HCT116 (cell line): ENCODE data around the gene BTNL2. TPM values are rescaled to one million over a fixed set of nuclear protein-coding genes. Genes with fewer than 3 reads are reported as not detected.

Source experiments
- ATAC-seq: fragments of 200-7000 bp; cut with Tn5 transposase; 2 replicates; pipeline ENCODE4 v1.9.1; 2020; ENCODE audit warnings: mild to moderate bottlenecking, moderate library complexity
- BruUV-seq: library from RNA; stranded (reverse); fragments of 400-500 nt; replicated peaks from 2 replicates; lab custom pipeline; 2021; lab: Mats Ljungman, UMichigan
- CTCF ChIA-PET: fragments of 300-600 bp; sonication (Branson Sonifier 250); formaldehyde crosslinking; loops from one replicate; lab custom pipeline; 2021; ENCODE audit warnings: antibody characterized with exemption; lab: Charles Lee
- POLR2A ChIA-PET: fragments of 300-600, 350-600 bp; sonication (Branson Sonifier 250); formaldehyde crosslinking; loops from one replicate; lab custom pipeline; 2021; ENCODE audit warnings: antibody characterized with exemption; lab: Charles Lee
- RAD21 ChIA-PET, 2 experiments: fragments of 300-600 bp; sonication (Branson Sonifier 250); formaldehyde crosslinking; loops; one replicate each; lab custom pipeline; 2023; ENCODE audit warnings: low total read pairs in 2 of 2; ENCODE audit not compliant: uncharacterized antibody in 2 of 2, unreplicated experiment in 2 of 2, low non-redundant PET in 1 of 2; lab: Charles Lee
- DNase-seq: peaks from one replicate; pipeline ENCODE4 v3.0.0-alpha.2; 2010; ENCODE audit warnings: low read depth, low spot score
- H2AFZ ChIP-seq: fragments of 200-600 bp; shearing (Covaris generic), sonication (generic); 2 replicates; pipeline ENCODE4 v1.6.1; 2017; ENCODE audit warnings: low read depth, mixed run types, mixed read lengths, antibody characterized with exemption, low read length; ENCODE audit not compliant: poor library complexity, severe bottlenecking
- H3K27ac ChIP-seq: 2 replicates; pipeline ENCODE4 v1.5.1; 2012; ENCODE audit warnings: low read depth, low read length
- H3K27me3 ChIP-seq: fragments of 200-600 bp; sonication (generic); 2 replicates; pipeline ENCODE4 v1.6.1; 2016; ENCODE audit warnings: mixed run types, low read length, mixed read lengths; ENCODE audit not compliant: insufficient read depth
- H3K36me3 ChIP-seq, 2 experiments: fragments of 200-500 bp in 1 of 2; fragments of 200-600 bp in 1 of 2; sonication (Bioruptor generic) in 1 of 2; sonication (generic) in 1 of 2; 2 replicates each; pipeline versions ENCODE4 v1.5.1 to v1.6.1; 2014 to 2016; ENCODE audit warnings: low read length in 2 of 2, inconsistent platforms in 1 of 2, mixed read lengths in 1 of 2, mixed run types in 1 of 2; ENCODE audit not compliant: insufficient read depth in 2 of 2, control insufficient read depth in 1 of 2
- H3K4me1 ChIP-seq, 2 experiments: fragments of 200-600 bp in 1 of 2; sonication (generic) in 1 of 2; 2 replicates each; pipeline versions ENCODE4 v1.5.1 to v1.6.1; 2012 to 2017; ENCODE audit warnings: low read length in 2 of 2, inconsistent platforms in 1 of 2, mild to moderate bottlenecking in 1 of 2, mixed read lengths in 1 of 2, mixed run types in 1 of 2, moderate library complexity in 1 of 2; ENCODE audit not compliant: insufficient read depth in 2 of 2, control insufficient read depth in 1 of 2
- H3K4me2 ChIP-seq: fragments of 200-600 bp; sonication (generic); 2 replicates; pipeline ENCODE4 v1.6.1; 2017; ENCODE audit warnings: mixed run types, low read length, mixed read lengths
- H3K4me3 ChIP-seq, 2 experiments: fragments of 200-600 bp in 1 of 2; sonication (generic) in 1 of 2; replicated peaks in 1 of 2; 2 replicates each; pipeline ENCODE4 v1.5.1; 2011 to 2016; ENCODE audit warnings: low read length in 2 of 2, control low read depth in 1 of 2, low read depth in 1 of 2, mild to moderate bottlenecking in 1 of 2, mixed read lengths in 1 of 2, mixed run types in 1 of 2
- H3K79me2 ChIP-seq: fragments of 200-600 bp; sonication (generic); 2 replicates; pipeline ENCODE4 v1.6.1; 2017; ENCODE audit warnings: mild to moderate bottlenecking, mixed run types, low read length, moderate library complexity, mixed read lengths; ENCODE audit not compliant: insufficient read depth
- H3K9ac ChIP-seq: fragments of 200-600 bp; sonication (generic); 2 replicates; pipeline ENCODE4 v1.6.1; 2016; ENCODE audit warnings: low read length, mixed read lengths
- H3K9me2 ChIP-seq: fragments of 200-600 bp; sonication (generic), shearing (Covaris generic); 2 replicates; pipeline ENCODE4 v1.6.1; 2017; ENCODE audit warnings: mixed run types, mild to moderate bottlenecking, moderate library complexity; ENCODE audit not compliant: insufficient read depth
- H3K9me3 ChIP-seq, 2 experiments: fragments of 200-500 bp in 1 of 2; fragments of 200-600 bp in 1 of 2; sonication (Bioruptor generic) in 1 of 2; sonication (generic) in 1 of 2; 2 replicates each; pipeline ENCODE4 v1.6.1; 2014 to 2017; ENCODE audit warnings: low read length in 2 of 2, mixed read lengths in 2 of 2, inconsistent platforms in 1 of 2, low read depth in 1 of 2, mild to moderate bottlenecking in 1 of 2, mixed run types in 1 of 2, moderate library complexity in 1 of 2; ENCODE audit not compliant: control insufficient read depth in 1 of 2, insufficient read depth in 1 of 2
- H4K20me1 ChIP-seq: fragments of 200-600 bp; sonication (generic), shearing (Covaris generic); 2 replicates; pipeline ENCODE4 v1.6.1; 2017; ENCODE audit warnings: mixed run types, mild to moderate bottlenecking, moderate library complexity; ENCODE audit not compliant: insufficient read depth
- CBX3 ChIP-seq: IDR thresholded peaks from 2 replicates; pipeline ENCODE4 v1.6.1; 2012; ENCODE audit warnings: low read depth
- CEBPB ChIP-seq: IDR thresholded peaks from 2 replicates; pipeline ENCODE4 v1.6.1; 2012; ENCODE audit warnings: low read depth
- FOSL1 ChIP-seq: IDR thresholded peaks from 2 replicates; pipeline ENCODE4 v1.6.1; 2012; ENCODE audit warnings: low read depth
- JUND ChIP-seq: IDR thresholded peaks from 2 replicates; pipeline ENCODE4 v1.6.1; 2012
- MAX ChIP-seq: IDR thresholded peaks from 2 replicates; pipeline ENCODE4 v1.6.1; 2012
- POLR2AphosphoS5 ChIP-seq: IDR thresholded peaks from 2 replicates; pipeline ENCODE4 v1.6.1; 2011; ENCODE audit warnings: mild to moderate bottlenecking, low read depth, low read length, moderate library complexity
- RAD21 ChIP-seq: IDR thresholded peaks from 2 replicates; pipeline ENCODE4 v1.6.1; 2012; ENCODE audit warnings: low read depth, mild to moderate bottlenecking
- SP1 ChIP-seq: IDR thresholded peaks from 2 replicates; pipeline ENCODE4 v1.6.1; 2012; ENCODE audit warnings: low read depth
- ZFX ChIP-seq: fragments of 450-650 bp; IDR thresholded peaks from 2 replicates; pipeline ENCODE4 v1.6.1; 2017
- ZNF274 ChIP-seq: fragments of 200-500 bp; sonication (Bioruptor generic); IDR thresholded peaks from 2 replicates; pipeline ENCODE4 v1.6.1; 2014; ENCODE audit warnings: mild to moderate bottlenecking, low read depth, low read length, inconsistent platforms
- intact Hi-C: fragments of 100-400 bp; cut with micrococcal nuclease; formaldehyde crosslinking; loops from 2 replicates; pipeline ENCODE4 v1.10.0; 2022
- total RNA-seq: library from RNA; stranded (reverse); gene quantifications from one replicate; pipeline ENCODE4 v1.2.1, GENCODE V29; 2021; ENCODE audit not compliant: unreplicated experiment
- TF ChIP-seq, protein P1 (sequence below): IDR thresholded peaks from 2 replicates; pipeline ENCODE4 v1.6.1; 2012; ENCODE audit warnings: low read depth

Gene BTNL2
- total RNA-seq, 1 experiment from 2014 or later, result not detected

GRCh38 chr6:32370505-32370904 is 36.5 kb downstream of the BTNL2 start:
- peak overlapping the region; percentile 17; the same call in 1 of the 2 replicates for H3K4me2 ChIP-seq
- intact Hi-C loops, result no loop called here
- ChIA-PET RAD21 (no interaction called here), CTCF (no interaction called here), POLR2A (interaction anchor here (0.6 kb wide), 1 partner anchor 31 kb away, joined by 3 read pairs; no protein-coding TSS in a partner anchor)
- H3K79me2 ChIP-seq, result no peaks in the 10 kb centered on the region
- no TSS peak for BruUV-seq
- ATAC-seq (no peak), DNase-seq (no peak)
- H3K9me2 ChIP-seq, result no peaks in the 10 kb centered on the region
- peak; percentile 58 for TF ChIP-seq CEBPB
- 0 out of 2 replicates have a peak, but pooled peaks have one; percentile 27 for TF ChIP-seq JUND
- TF ChIP-seq FOSL1, result no peak
- H3K27me3 ChIP-seq, result no peaks in the 10 kb centered on the region
- H3K36me3 ChIP-seq, result no peaks in the 10 kb centered on the region
- no peak overlapping the region for H3K4me3 ChIP-seq
- peak overlapping the region; percentile 38 for H2AFZ ChIP-seq
- no peak overlapping the region for H3K9ac ChIP-seq
- H3K27ac ChIP-seq, result no peak overlapping the region
- peaks cover 7 to 39% of the 10 kb centered on the region in 2 experiments for H3K4me1 ChIP-seq
- H3K9me3 ChIP-seq, result no peaks in the 10 kb centered on the region
- H4K20me1 ChIP-seq, result no peaks in the 10 kb centered on the region

GRCh38 chr6:32369660-32370059 is 37.3 kb downstream of the BTNL2 start:
- Histone ChIP-seq H3K9me3 (no peaks in the 10 kb centered on the region), H2AFZ (peak overlapping the region; percentile 87), H4K20me1 (no peaks in the 10 kb centered on the region), H3K27ac (no peak overlapping the region), H3K9ac (no peak overlapping the region), H3K79me2 (no peaks in the 10 kb centered on the region), H3K4me2 (peak overlapping the region; percentile 64), H3K9me2 (no peaks in the 10 kb centered on the region), H3K4me1 (peaks cover 7 to 39% of the 10 kb centered on the region in 2 experiments), H3K4me3 (no peak overlapping the region), H3K36me3 (no peaks in the 10 kb centered on the region), H3K27me3 (no peaks in the 10 kb centered on the region)
- POLR2A ChIA-PET, result no interaction called here
- BruUV-seq, result no TSS peak
- intact Hi-C loops, result no loop called here
- RAD21 ChIA-PET, result interaction anchor here in 1 of 2 experiments (0.8 kb wide), 1 partner anchor 259 kb away, joined by 8 read pairs; no protein-coding TSS in a partner anchor
- TF ChIP-seq ZNF274, result no peak
- TF ChIP-seq CBX3, result peak; percentile 79; the same call in 1 of the 2 replicates
- TF ChIP-seq MAX, result no peak
- TF ChIP-seq FOSL1, result peak; percentile 92
- no peak for TF ChIP-seq ZFX
- no peak for TF ChIP-seq RAD21
- TF ChIP-seq JUND, result peak; percentile 77
- TF ChIP-seq, protein P1, sequence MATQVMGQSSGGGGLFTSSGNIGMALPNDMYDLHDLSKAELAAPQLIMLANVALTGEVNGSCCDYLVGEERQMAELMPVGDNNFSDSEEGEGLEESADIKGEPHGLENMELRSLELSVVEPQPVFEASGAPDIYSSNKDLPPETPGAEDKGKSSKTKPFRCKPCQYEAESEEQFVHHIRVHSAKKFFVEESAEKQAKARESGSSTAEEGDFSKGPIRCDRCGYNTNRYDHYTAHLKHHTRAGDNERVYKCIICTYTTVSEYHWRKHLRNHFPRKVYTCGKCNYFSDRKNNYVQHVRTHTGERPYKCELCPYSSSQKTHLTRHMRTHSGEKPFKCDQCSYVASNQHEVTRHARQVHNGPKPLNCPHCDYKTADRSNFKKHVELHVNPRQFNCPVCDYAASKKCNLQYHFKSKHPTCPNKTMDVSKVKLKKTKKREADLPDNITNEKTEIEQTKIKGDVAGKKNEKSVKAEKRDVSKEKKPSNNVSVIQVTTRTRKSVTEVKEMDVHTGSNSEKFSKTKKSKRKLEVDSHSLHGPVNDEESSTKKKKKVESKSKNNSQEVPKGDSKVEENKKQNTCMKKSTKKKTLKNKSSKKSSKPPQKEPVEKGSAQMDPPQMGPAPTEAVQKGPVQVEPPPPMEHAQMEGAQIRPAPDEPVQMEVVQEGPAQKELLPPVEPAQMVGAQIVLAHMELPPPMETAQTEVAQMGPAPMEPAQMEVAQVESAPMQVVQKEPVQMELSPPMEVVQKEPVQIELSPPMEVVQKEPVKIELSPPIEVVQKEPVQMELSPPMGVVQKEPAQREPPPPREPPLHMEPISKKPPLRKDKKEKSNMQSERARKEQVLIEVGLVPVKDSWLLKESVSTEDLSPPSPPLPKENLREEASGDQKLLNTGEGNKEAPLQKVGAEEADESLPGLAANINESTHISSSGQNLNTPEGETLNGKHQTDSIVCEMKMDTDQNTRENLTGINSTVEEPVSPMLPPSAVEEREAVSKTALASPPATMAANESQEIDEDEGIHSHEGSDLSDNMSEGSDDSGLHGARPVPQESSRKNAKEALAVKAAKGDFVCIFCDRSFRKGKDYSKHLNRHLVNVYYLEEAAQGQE, result no peak
- TF ChIP-seq SP1, result peak; percentile 68
- peak; percentile 29; the same call in 1 of the 2 replicates for TF ChIP-seq POLR2AphosphoS5
- DNase-seq (peak; percentile 66), ATAC-seq (peak; percentile 69)
- CTCF ChIA-PET, result no interaction called here
